ENCODE results near the gene CNOT6.

- TF ChIP-seq CTCF (IDR thresholded peaks at IDR 0.05; ENCODE audit: low read depth, low read length, missing input control) = no peak
- no peak for TF ChIP-seq RAD21 (IDR thresholded peaks at IDR 0.05)
Measured at GRCh38 chr5:180494510-180495181, 467 bp downstream of the CNOT6 start.
